ENCODE measurements around the gene GBX2. TPM values are rescaled to one million over a fixed set of nuclear protein-coding genes. Genes with fewer than 3 reads are reported as not detected.

Gene GBX2
- total and polyA plus RNA-seq, 2 of the 13 experiments (the other 11 are each of a cell fraction or from before 2014, with no cell fraction given): not detected

GRCh38 chr2:236167297-236168109 lies 683 bp downstream of the GBX2 start (continued):
- TF ChIP-seq ZNF780A (CRISPR knock-in tag; IDR thresholded peaks at IDR 0.05) (no peak), HINFP (CRISPR knock-in tag; IDR thresholded peaks at IDR 0.05; ENCODE audit: low read depth) (no peak), HMGA1 (CRISPR knock-in tag; conservative IDR thresholded peaks at IDR 0.05) (no peak), PLRG1 (conservative IDR thresholded peaks at IDR 0.05) (no peak), CCDC6 (CRISPR knock-in tag; IDR thresholded peaks at IDR 0.05) (no peak), ZNF501 (CRISPR knock-in tag; IDR thresholded peaks at IDR 0.05) (no peak), HOXD1 (CRISPR knock-in tag; IDR thresholded peaks at IDR 0.05) (no peak), CREB3 (CRISPR knock-in tag; IDR thresholded peaks at IDR 0.05) (peak; percentile 44; the same call in 1 of the 2 replicates), TCF12 (IDR thresholded peaks at IDR 0.05) (no peak), TCF12 (CRISPR knock-in tag; IDR thresholded peaks at IDR 0.05) (no peak), SNRNP70 (IDR thresholded peaks at IDR 0.05; ENCODE audit: low read depth, low read length) (no peak), ZNF136 (CRISPR knock-in tag; IDR thresholded peaks at IDR 0.05; ENCODE audit: low read depth) (no peak), CHD4 (IDR thresholded peaks at IDR 0.05; ENCODE audit: borderline replicate concordance, low read length) (no peak), ZNF543 (CRISPR knock-in tag; IDR thresholded peaks at IDR 0.05) (no peak), ZBTB2 (CRISPR knock-in tag; IDR thresholded peaks at IDR 0.05; ENCODE audit: low read depth) (no peak), SRF (IDR thresholded peaks at IDR 0.05; ENCODE audit: low read depth, low read length) (no peak), JUND (CRISPR knock-in tag; IDR thresholded peaks at IDR 0.05) (no peak), ZNF646 (CRISPR knock-in tag; IDR thresholded peaks at IDR 0.05) (no peak), FOXC1 (CRISPR knock-in tag; IDR thresholded peaks at IDR 0.05; ENCODE audit: borderline replicate concordance) (no peak), ZNF143 (CRISPR knock-in tag; IDR thresholded peaks at IDR 0.05) (peak; percentile 43; the same call in 1 of the 2 replicates)
